Neural progenitor cell (in vitro differentiated cells): ENCODE results near the gene LRP1B.

ENCODE experiments used
- EZH2 ChIP-seq: fragments of 200-600 bp; sonication (generic); IDR thresholded peaks from 2 replicates; pipeline ENCODE4 v1.6.1; 2017; ENCODE audit warnings: antibody characterized with exemption, mild to moderate bottlenecking, moderate library complexity
- EZH2phosphoT487 ChIP-seq: fragments of 200-600 bp; sonication (generic); IDR thresholded peaks from 2 replicates; pipeline ENCODE4 v1.6.1; 2017; ENCODE audit warnings: antibody characterized with exemption
- TF ChIP-seq, protein P1 (sequence below): fragments of 200-600 bp; sonication (generic); IDR thresholded peaks from 2 replicates; pipeline ENCODE4 v1.5.1; 2017; ENCODE audit warnings: antibody characterized with exemption, mild to moderate bottlenecking

DNA sequence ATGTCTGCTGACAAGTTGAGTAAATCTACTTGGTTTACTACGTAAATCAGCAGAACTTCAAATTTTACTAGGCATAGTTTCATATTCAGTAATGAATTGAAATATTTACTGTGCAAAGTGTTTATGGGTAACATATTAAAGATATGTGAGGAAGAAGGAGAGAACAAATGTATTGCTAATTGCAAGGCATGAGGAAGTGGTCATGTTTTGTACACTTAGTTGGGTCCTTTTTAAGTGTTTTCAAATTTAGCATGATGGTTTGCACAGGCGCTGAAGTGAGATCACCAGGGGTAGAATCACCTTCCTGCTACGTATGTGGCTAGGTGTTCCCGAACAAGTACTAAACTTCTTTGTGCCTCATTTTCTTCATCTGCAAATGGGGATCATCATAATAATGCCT, 1534.4 kb downstream of the LRP1B start:
- TF ChIP-seq EZH2 (no peak), EZH2phosphoT487 (no peak)
- TF ChIP-seq, protein P1, sequence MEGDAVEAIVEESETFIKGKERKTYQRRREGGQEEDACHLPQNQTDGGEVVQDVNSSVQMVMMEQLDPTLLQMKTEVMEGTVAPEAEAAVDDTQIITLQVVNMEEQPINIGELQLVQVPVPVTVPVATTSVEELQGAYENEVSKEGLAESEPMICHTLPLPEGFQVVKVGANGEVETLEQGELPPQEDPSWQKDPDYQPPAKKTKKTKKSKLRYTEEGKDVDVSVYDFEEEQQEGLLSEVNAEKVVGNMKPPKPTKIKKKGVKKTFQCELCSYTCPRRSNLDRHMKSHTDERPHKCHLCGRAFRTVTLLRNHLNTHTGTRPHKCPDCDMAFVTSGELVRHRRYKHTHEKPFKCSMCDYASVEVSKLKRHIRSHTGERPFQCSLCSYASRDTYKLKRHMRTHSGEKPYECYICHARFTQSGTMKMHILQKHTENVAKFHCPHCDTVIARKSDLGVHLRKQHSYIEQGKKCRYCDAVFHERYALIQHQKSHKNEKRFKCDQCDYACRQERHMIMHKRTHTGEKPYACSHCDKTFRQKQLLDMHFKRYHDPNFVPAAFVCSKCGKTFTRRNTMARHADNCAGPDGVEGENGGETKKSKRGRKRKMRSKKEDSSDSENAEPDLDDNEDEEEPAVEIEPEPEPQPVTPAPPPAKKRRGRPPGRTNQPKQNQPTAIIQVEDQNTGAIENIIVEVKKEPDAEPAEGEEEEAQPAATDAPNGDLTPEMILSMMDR = no peak
